Astrocyte of the cerebellum (primary cell): ENCODE measurements around the gene TXLNB.

Experiments used
- DNase-seq: peaks from one replicate; pipeline ENCODE4 v3.0.0-alpha.2; 2011; ENCODE audit warnings: low read depth
- H3K4me3 ChIP-seq: 2 replicates; pipeline ENCODE4 v1.5.1; 2011; ENCODE audit warnings: mild to moderate bottlenecking, low read depth, low read length, moderate library complexity
- in situ Hi-C: cut with HindIII; loops from 2 replicates; pipeline ENCODE4 v1.10.0; 2017; ENCODE audit warnings: low sequenced_read_pairs
- TF ChIP-seq, protein P1 (sequence below): IDR thresholded peaks from 2 replicates; pipeline ENCODE4 v1.5.1; 2012; ENCODE audit warnings: low read length, low read depth, moderate library complexity, mild to moderate bottlenecking; ENCODE audit errors: missing control alignments

TXLNB gene

GRCh38 chr6:139247618-139248017, 44.2 kb downstream of the TXLNB start:
- no peak overlapping the region for H3K4me3 ChIP-seq
- in situ Hi-C loops: no loop called here
- TF ChIP-seq, protein P1, sequence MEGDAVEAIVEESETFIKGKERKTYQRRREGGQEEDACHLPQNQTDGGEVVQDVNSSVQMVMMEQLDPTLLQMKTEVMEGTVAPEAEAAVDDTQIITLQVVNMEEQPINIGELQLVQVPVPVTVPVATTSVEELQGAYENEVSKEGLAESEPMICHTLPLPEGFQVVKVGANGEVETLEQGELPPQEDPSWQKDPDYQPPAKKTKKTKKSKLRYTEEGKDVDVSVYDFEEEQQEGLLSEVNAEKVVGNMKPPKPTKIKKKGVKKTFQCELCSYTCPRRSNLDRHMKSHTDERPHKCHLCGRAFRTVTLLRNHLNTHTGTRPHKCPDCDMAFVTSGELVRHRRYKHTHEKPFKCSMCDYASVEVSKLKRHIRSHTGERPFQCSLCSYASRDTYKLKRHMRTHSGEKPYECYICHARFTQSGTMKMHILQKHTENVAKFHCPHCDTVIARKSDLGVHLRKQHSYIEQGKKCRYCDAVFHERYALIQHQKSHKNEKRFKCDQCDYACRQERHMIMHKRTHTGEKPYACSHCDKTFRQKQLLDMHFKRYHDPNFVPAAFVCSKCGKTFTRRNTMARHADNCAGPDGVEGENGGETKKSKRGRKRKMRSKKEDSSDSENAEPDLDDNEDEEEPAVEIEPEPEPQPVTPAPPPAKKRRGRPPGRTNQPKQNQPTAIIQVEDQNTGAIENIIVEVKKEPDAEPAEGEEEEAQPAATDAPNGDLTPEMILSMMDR: no peak

DNA sequence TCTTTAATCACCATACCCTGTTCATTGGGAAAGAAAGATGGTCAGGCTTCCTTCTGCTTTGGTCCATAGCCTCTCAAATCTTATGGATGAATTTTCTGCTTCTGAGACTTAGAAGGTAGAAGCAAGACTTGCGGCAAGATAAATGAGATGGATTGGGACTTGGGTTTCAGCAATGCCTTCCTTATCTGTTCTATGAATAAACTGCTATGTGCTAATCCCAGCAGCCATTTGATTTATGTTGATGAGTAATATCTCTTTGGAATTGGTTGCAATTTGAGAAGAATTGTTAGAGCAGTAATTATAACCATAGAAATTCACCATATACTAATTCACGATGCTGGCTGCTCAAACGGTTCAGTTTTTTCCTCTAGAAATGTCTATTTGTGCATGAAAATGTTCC, 48.3 kb downstream of the TXLNB start:
- DNase-seq: no peak
- in situ Hi-C loops: no loop called here
- H3K4me3 ChIP-seq: no peak overlapping the region

More at GRCh38 chr6:139247618-139248017, 44.2 kb downstream of the TXLNB start:
- no peak for DNase-seq

GRCh38 chr6:139242457-139243240, 49.1 kb downstream of the TXLNB start:
- in situ Hi-C loops: no loop called here
- TF ChIP-seq, protein P1: no peak
- no peak for DNase-seq
- H3K4me3 ChIP-seq: no peak overlapping the region

More for the DNA sequence above, 48.3 kb downstream of the TXLNB start:
- TF ChIP-seq, protein P1: no peak

DNA sequence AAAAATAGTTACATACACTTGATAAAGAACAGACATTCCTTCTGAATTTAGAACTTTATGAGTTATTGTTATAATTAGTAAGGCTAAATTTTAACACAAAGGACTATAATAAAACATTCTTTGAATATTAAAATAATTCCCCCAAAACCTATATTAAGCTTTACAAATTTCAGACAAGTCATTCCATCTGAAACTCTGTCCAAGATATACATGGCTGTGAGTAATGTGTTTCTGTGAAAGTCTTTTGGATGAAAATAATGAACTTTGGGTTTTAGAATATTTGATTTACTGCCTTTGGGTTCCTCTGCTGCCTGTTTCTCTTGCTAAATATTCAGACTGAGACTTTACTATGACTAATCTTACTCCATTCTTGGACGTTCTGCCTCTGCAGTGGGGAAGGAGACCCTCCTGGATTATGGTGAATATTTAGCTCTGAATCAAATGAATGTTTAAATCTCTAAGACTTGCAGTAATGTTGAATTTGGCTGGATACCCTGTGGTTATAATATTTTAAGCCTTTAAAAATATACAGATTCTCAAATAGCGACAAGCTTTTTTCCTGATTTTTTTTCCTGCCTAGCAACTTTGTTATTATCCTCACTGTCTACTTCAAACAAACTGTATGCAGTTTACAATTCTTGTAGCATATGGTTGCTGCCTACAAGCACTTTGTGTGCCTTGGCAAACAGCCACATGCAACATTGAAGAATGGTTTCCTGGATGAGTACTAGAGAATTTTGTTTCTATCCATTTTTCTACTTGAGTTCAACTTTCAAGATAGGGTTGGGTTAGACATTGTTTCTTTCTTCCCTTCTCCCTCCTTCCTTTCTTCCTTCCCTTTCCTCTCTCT, 51.4 kb downstream of the TXLNB start:
- in situ Hi-C loops: no loop called here
- TF ChIP-seq, protein P1: no peak
- no peak overlapping the region for H3K4me3 ChIP-seq
- peak; percentile 62 for DNase-seq

- in situ Hi-C loops: no loop called here
- H3K4me3 ChIP-seq: no peak overlapping the region
- TF ChIP-seq, protein P1: no peak
- DNase-seq: no peak
Measured at GRCh38 chr6:139239064-139239463, 52.7 kb downstream of the TXLNB start.

GRCh38 chr6:139236105-139236504, 55.7 kb downstream of the TXLNB start:
- no peak overlapping the region for H3K4me3 ChIP-seq
- in situ Hi-C loops: no loop called here
- TF ChIP-seq, protein P1: no peak
- DNase-seq: no peak
